HG02885 (cell line): Measurements from ENCODE around the gene C19orf25.
"Not testable (repeated sequence)": the region's sequence is repeated elsewhere in the genome, so short reads cannot be mapped to it uniquely, and the experiment has no call there.

Experiments
- ATAC-seq: cut with Tn5 transposase; IDR thresholded peaks from one replicate; pipeline ENCODE4 v1.9.1; 2021; ENCODE audit warnings: mild to moderate bottlenecking; ENCODE audit not compliant: unreplicated experiment, poor library complexity

Gene C19orf25

DNA sequence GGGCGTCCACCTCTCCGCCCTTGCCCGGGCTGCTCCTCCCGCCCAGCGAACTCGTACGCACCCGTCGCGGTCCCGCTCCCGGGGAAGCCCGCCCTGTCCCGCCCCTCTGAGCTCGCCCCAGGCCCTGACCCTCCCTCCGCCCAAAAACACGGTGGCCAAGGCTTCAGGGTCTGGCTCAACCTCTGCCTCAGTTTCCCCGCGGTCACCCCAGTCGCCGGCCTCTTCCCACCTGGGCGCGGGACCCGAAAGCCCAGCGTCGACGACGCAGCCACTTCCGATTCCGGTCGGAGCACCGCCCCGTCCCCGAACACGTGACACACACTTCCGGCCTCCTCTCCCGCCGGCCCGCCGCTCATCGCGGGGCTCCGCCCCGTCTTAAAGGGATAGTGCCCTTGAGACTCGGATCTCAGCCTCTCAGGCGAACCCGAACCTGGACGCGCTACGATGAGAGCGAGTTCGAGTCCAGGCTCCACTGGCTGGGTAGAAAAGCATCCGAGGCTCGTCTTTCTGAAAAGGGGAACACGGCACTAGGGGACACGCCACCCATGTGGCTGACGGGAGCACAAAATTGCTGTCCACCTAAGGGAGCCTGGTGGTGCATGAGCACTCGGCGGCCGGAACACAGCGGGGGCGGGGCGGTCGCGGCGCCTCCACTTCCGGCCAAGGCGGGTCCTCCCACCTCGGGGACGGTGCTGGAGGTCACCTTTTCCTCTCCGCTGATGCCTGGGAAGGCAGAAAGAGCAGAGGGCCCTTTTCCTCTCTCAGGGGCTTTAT lies at the start of gene C19orf25:
Gene C19orf25, minus strand, starts transcription at position 282 of the 774 bp plus-strand sequence. CDS start 312 bp downstream, outside the sequence.
- peak; percentile 86 for ATAC-seq

DNA sequence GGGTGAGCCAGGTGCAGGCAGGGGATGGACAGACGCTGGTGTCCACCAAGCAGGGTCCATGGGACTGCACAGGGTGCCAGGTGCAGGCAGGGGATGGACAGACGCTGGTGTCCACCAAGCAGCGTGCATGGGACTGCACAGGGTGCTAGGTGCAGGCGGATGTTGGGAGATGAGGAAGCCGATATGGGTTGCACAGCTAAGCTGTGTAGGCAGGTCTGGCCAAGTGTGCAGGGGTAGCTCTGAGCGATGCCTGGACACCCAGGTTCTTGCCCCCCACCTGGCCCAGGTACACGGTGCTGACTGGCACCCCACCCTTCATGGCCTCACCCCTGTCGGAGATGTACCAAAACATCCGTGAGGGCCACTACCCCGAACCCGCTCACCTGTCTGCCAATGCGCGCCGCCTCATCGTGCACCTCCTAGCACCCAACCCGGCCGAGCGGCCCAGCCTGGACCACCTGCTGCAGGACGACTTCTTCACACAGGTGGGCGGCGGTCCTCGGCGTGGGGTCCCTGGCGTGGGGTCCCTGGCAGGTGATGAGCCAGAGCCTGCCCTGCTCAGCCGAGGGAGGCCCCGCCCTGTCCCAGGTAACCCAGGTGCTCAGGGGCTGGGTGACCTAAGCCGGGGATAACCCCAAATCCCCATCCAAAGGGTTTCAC lies 48.8 kb upstream of the C19orf25 start:
- no peak for ATAC-seq

DNA sequence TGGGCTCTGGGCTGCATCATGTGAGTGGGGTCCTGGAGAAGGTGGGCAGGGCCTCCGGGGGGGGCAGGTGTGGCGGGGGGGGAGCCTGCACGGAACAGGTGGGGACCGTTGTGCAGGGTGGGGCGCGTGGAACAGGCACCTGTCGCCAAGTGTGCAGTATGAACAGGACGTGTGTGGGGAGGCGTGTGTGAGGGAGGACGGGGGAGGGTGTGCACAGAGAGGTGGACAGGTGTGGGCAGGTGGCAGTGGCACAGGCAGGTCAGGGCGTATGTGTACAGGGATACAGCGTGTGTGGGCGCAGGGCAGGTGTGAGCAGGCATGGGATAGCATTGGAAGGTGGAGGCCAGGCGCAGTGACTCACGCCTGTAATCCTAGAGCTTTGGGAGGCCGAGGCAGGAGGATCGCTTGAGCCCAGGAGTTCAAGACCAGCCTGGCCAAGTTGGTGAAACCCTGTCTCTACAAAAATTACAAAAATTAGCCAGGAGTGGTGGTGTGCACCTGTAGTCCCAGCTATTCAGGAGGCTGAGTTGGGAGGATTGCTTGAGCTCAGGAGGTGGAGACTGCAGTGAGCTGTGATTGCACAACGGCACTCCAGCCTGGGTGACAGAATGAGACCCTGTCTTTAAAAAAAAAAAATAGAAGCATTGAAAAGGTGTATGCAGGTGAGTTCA lies 48.1 kb upstream of the C19orf25 start:
- no peak for ATAC-seq

DNA sequence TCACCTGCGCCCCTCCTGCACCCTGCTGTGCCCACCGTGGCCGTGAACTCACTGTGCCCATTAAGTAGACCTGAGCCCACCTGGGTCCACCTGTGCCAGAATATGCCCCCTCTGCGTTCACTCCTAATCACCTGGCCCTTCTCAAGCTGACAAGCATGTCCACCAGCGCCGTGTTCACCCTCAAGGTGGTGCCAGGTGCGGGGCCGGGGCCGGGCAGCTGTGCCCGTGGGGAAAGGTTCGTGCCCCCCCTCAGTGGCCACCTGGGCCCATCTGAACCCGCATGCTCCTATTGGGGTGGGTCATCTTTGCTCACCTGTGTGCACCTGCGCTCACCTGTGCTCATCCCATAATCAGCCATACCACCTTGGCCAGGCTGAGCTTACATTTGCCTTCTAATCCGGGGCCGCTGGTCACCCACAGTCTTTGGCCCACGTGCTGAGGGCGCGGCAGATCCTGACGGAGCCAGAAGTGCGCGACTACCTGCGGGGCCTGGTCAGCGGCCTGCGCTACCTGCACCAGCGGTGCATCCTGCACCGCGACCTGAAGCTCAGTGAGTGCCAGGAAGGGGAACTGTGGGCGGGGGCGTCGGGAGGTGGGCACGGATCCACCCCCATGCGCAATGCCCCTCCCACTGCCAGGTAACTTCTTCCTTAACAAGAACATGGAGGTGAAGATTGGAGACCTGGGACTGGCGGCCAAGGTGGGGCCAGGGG lies 47.2 kb upstream of the C19orf25 start:
- ATAC-seq: no peak

DNA sequence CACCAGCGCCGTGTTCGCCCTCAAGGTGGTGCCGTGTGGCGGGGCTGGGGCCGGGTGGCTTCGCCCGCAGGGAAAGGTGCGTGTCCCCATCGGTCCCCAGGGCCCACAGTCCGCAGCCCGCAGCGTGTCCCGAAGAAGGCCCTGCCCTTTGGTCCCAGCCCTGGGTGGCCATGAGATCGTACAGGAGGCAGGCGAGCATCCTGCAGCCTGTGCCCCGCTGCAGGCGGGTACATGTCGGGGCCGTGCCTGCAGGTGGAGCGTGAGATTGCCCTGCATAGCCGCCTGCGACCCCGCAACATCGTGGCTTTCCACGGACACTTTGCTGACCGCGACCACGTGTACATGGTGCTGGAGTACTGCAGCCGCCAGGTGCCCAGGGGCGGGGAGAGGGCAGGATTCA lies 46.3 kb upstream of the C19orf25 start:
- ATAC-seq: no peak

DNA sequence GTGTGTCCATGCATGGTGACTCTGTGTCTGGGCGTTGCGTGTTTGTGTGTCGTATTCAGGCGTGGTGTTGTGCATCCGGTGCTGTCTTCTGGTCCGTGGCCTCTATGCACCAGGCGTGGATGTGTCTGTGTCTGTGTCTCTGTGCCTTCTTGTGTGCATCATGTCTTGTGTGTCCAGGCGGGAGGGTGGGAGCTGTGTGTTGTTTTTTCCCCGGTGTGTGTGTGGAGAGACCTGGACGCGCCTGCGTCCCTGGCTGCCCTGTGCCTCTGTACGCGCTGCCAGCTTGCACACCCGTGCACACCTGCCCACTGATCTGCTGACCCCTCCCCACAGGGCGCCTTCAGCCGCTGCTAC lies 45.9 kb upstream of the C19orf25 start:
- no peak for ATAC-seq

DNA sequence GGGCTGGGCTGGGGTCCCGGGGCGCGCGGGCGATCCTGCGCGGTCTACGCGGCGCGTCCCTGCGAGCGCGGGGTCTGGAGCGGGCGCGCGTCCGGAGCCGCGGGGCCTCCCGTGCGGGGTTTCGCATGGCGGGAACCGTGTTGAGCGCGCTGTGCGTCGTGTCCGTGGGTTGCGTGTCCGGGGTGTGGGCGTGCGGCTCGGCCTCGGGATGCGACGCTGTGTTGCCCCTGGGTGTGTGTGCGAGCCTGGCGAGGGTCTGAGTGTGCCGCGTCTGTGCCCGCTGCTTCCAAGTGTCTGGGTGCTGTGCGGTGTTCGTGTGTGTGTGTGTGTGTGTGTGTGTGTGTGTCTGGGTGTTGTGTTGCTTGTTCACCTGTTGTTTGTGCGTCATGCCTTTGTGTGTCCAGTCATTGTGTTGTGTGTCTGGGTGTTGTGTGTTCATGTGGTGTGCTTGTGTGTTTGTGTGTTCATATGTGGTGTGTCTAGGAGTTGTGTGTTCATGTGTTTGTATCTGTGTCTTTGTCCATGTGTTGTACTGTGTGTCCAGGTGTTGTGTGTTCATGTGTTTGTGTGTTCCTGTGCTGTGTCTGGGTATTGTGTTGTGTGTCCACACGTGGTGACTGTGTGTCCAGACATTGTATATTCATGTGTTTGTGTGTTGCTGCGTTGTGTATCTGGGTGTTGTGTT lies 45.4 kb upstream of the C19orf25 start:
- ATAC-seq: no peak

DNA sequence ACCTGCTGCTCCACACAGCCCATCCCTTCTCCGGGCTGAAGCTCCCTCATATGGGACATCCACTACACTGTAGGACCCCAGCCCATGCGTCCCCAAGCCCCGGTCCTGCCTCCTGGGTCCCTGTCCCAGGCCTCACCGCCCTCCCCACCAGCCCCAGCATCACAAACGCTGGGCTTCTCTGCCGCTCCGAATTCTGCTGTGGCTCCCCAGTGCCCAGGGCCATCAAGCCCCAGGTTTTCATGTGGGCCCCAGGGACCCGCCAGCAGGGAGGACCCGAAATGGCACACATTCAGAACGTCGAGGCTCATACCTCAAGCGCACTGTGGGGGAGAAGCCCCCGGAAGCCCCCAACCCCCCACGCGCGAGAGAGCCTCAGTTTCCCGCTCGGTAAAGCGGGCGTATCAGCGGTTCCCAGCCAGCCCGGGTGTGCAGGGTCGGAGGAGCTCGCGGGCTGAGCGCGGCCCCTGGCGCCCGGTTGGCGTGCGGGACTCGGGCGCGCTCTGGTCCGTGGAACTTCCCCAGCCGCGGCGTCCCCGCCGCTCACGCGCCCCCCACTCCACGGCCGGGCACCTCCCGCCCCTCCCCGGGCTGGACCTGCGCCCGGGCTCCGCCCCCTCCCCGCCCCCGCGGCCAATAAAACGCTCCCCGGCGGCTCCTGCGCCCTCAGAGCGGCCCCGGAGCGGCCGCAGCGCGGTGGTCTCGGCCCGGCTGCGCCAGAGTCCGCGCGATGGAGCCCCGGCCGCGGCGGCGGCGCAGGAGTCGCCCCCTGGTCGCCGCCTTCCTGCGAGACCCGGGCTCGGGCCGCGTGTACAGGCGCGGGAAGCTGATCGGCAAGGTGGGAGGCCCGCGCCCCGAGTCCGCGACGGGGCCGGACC lies 44.6 kb upstream of the C19orf25 start, which contains the start of gene PLK5:
Gene PLK5, plus strand, starts transcription at position 666 of the 875 bp plus-strand sequence. CDS start 2,920 bp downstream, outside the sequence.
- ATAC-seq: no peak

DNA sequence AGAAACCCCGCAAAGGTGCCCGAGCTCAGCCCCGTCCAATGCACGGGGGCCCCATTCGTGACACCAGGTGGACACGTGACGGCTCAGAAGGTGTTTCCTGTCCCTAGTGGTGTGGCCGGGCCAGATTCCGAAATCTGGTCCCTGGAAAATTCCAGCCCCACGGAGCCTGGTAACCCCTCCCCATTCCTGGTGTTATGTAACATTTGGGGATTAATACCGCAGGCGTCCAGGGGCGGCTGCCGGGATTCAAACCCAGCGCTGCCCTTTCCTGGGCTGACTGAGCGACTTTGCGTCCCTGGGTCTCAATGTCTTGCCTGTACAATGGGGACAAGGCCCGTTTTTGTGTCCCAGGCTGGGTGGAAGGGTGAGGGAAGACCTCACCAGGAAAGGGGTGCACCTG lies 43.8 kb upstream of the C19orf25 start:
- no peak for ATAC-seq

DNA sequence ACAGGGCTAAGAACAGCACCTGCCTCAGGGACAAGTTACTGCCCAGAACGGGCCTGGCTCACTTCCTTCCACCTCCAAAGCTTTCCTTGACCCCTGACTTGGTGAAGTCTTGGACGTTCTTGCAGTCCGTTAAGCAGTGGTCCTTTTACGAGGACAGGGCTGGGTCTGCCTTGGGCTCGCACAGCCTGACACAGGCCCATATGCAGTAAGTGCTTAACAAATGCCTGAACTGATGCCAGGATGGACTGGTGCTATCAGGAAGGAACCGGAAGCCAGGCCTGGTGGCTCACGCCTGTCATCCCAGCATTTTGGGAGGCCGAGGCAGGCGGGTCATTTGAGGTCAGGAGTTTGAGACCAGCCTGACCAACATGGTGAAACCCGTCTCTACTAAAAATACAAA lies 43.0 kb upstream of the C19orf25 start:
- no peak for ATAC-seq

DNA sequence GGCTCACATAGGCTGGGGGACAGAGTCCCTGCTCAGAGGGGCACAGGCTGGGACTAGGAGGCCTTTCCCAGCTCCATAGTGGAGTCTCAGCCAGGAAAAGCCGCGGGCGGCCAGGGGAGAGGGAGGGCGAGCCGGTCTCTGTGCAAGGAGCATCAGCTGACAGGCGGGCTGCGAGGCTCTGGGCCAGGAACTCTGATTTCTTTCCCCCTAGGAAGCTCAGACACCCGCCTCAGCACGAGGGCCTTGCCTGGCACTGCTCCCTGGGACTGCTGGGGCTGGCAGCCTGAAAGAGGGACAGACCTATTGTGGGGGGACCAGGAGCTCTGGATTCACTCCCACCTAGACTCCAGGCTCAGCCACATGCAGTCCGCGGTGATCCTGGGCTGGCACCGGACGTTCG lies 42.6 kb upstream of the C19orf25 start:
- ATAC-seq: no peak

DNA sequence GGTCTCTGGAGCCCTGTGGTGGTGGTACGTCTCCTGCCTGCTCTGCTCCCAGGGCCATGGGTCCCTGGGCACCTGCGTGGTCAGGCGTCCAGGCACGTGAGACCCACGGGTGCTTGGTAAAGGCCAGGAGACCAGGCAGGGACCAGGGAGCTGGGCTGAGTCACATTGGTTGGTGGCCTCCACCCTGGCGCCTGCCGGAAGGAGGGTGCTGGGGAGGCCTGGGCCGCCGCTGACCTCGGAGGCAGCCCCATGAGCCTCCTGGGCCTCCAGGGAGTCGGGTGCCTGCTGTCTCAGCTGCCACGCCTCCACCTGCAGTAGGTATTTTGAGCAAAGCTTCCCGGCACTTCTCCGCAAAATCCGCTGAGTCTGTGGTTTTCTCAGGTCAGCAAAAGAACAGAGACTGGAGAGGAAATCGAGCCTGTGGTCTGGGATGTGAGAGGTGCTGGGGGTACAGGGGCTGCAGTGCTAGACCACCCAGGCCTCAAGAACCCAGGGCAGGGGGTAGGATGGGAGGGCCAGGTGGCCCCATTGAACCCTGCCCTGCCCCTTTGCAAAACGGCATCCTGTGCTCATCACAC lies 41.3 kb upstream of the C19orf25 start:
- ATAC-seq: no peak

DNA sequence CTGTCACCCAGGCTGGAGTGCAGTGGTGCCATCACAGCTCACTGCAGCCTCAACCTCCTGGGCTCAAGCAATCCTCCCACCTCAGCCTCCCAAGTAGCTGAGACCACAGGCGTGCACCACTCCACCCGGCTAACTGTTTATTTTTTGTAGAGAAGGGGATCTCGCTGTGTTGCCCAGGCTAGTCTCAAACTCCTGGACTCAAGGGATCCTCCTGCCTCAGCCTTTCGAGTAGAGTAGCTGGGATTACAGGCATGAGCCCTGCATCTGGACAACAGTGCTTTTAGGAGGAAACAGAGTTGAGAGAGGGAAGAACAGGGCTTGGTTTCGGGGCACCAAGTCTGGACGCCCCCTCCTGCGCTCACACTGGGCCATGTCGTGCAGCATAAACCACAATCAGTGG lies 40.8 kb upstream of the C19orf25 start:
- ATAC-seq: not testable (repeated sequence)

DNA sequence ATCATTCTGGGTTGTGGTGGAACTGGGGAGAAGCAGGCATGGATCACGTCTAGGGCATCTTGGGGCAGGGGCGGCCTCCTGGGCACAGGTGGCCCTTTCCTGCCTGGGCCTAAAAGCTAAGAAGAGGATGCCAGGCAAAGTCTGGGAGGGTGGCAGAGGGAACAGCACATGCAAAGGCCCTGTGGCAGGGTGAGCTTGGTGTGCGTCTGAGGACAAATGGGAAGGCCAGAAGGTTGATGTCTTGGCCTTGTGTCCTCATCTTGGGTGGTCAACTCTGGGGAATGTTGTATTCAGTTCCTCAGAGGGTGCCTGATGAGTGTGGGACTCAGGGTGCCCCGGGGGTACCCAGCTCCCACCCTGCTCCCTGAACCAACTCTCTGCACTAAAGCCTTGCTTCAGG lies 39.5 kb upstream of the C19orf25 start:
- no peak for ATAC-seq

DNA sequence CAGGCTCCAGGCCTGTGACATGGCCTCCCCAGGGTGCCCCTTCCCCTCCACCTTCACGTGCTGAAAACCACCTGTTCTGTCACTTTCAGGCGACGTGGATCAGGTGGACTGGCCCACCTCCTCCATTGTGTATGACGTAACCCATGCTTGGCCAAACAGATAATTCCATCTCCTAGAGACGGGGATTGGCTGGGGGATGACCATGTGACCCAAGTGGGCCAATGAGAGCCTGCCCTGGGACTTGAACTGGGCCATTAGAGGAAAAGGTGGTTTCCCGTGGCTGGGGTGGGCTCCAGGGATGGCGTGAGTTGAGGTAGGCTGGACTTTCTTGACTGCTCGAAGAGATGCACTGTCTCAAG lies 37.4 kb upstream of the C19orf25 start:
- no peak for ATAC-seq

DNA sequence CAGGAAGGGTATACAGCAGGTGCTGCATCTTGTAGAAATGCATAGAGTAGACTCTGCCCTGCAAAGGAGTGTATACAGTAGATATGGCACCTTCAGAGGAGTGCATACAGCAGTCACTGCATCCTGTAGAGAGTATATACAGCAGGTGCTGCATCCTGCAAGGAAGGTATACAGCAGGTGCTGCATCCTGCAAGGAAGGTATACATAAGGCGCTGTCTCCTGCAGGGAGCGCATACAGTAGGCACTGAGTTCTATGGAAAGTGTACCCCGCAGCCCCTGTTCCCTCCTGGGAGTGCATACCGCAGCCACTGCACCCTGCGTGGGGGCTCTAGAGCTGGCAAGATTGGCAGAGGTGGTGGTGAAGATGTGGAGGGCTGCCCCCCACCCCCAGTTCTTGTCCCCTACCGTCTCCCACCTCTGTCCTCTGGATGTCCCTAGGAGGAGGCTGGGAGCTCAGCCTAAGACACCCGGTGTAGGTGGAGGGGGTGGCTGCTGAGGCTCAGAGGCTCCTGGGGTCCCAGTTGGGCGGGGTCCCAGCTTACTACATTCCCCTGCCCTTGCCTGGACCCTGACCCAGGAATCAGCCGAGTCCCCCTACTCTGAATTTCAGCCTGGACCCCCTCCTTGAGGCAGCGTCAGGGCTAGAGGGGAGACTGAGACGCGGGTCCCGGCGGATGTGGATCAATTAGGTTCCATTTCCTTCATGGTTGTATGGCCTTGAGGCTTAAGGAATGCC lies 36.1 kb upstream of the C19orf25 start:
- no peak for ATAC-seq

DNA sequence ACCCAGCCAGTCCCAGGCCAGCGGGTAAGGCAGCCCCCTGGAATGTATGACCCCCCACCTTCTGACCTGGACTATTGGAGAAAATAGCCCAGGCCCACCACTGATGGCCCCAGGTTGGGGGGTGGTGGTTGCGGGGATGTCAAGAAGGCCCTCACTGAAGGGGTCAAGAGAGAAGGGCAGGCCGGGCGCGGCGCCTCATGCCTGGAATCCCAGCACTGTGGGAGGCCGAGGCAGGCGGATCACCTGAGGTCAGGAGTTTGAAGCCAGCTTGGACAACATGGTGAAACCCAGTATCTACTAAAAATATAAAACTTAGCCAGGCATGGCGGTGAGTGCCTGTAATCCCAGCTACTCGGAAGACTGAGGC lies 35.3 kb upstream of the C19orf25 start:
- ATAC-seq: no peak

DNA sequence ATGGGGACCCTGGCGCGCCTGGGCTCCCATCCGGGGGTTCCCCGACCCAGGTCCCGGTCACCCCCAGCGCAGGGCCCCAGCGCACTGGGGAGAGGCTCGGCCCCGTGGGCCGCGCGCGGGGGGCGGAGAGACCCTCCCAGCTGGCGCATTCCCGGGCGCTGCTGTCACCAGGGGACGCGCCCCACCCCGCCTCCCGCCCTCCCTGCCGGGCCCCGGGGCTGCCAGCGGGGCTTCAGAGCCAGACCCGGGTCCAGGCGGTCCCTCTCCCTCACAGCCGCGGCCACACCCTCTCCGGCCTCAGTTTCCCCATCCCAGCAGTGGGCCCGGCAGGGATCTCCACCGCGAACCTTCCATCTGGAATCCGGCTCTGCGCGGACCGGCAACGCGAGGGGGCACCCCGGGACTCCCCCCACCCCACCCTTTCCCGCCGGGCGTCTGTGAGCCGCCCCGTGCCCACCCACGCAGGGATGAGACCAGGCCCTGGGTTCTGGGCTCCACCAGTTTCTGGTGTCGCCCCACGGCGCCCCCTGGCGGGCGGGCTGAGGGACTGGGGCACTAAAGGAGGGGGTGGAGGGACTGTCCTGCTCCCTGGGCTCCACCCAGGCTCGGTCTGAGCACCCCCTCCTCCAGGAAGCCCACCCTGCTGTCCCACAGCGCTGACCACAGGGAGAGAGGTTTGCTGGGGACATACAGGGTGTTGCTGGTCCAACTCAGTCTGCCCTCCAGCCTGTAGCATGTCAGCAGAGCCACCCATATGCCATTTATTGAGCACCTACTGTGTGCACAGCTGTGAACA lies 34.7 kb upstream of the C19orf25 start:
- ATAC-seq: no peak
